Smooth muscle cell (in vitro differentiated cells): Measurements from ENCODE around the gene CYP4F22. TPM values are rescaled to one million over a fixed set of nuclear protein-coding genes. Genes with fewer than 3 reads are reported as not detected.

Experiments
- DNase-seq: peaks from one replicate; lab custom pipeline; 2025; ENCODE audit not compliant: unreplicated experiment; lab: John Stamatoyannopoulos, UW
- H2AFZ ChIP-seq: fragments of 200-600 bp; sonication (generic); 2 replicates; pipeline ENCODE4 v1.6.0; 2016; ENCODE audit warnings: antibody characterized with exemption, low read depth, mild to moderate bottlenecking
- H3F3A ChIP-seq: fragments of 200-600 bp; sonication (generic); 2 replicates; pipeline ENCODE4 v1.6.0; 2017; ENCODE audit warnings: antibody characterized with exemption, low read depth
- H3K27ac ChIP-seq: fragments of 200-600 bp; sonication (generic); 2 replicates; pipeline ENCODE4 v1.5.1; 2016; ENCODE audit warnings: low read depth, mild to moderate bottlenecking
- H3K27me3 ChIP-seq: fragments of 200-600 bp; sonication (generic); 2 replicates; pipeline ENCODE4 v1.6.1; 2016; ENCODE audit warnings: low read depth, mild to moderate bottlenecking
- H3K36me3 ChIP-seq: fragments of 200-600 bp; sonication (generic); 2 replicates; pipeline ENCODE4 v1.5.1; 2016; ENCODE audit warnings: low read depth
- H3K4me1 ChIP-seq: fragments of 200-600 bp; sonication (generic); 2 replicates; pipeline ENCODE4 v1.5.1; 2016; ENCODE audit warnings: low read depth
- H3K4me2 ChIP-seq: fragments of 200-600 bp; sonication (generic); 2 replicates; pipeline ENCODE4 v1.6.0; 2016; ENCODE audit warnings: mild to moderate bottlenecking
- H3K4me3 ChIP-seq: fragments of 200-600 bp; sonication (generic); 2 replicates; pipeline ENCODE4 v1.5.1; 2016; ENCODE audit warnings: mild to moderate bottlenecking
- H3K79me2 ChIP-seq: fragments of 200-600 bp; sonication (generic); 2 replicates; pipeline ENCODE4 v1.6.0; 2016; ENCODE audit warnings: low read depth, mild to moderate bottlenecking
- H3K9ac ChIP-seq: fragments of 200-600 bp; sonication (generic); 2 replicates; pipeline ENCODE4 v1.6.0; 2016; ENCODE audit warnings: low read depth
- H3K9me3 ChIP-seq: fragments of 200-600 bp; sonication (generic); replicated peaks from 2 replicates; pipeline ENCODE4 v1.5.1; 2016; ENCODE audit warnings: low read depth
- H4K20me1 ChIP-seq: fragments of 200-600 bp; sonication (generic); 2 replicates; pipeline ENCODE4 v1.6.0; 2016; ENCODE audit warnings: low read depth
- WGBS: methylation state at CpG from one replicate; pipeline ENCODE4 v1.1.7; 2016; ENCODE audit warnings: low lambda C conversion rate; 5-methylcytosine and 5-hydroxymethylcytosine counted together
- polyA plus RNA-seq: library from polyadenylated mRNA; unstranded; fragments of >200 nt; fragmentation: Nextera tagmentation; extraction: Ambion mirVana; gene quantifications from 2 replicates; pipeline ENCODE4 v1.2.1, GENCODE V29; 2016
- total RNA-seq: library from RNA; depleted of rRNA; stranded (reverse); fragments of >200 nt; gene quantifications from 2 replicates; pipeline ENCODE4 v1.2.3, GENCODE V29; 2014
- TF ChIP-seq, protein P1 (sequence below): fragments of 200-600 bp; sonication (generic); IDR thresholded peaks from 2 replicates; pipeline ENCODE4 v1.5.1; 2017; ENCODE audit warnings: borderline replicate concordance, mild to moderate bottlenecking, antibody characterized with exemption; ENCODE audit not compliant: insufficient read depth, poor library complexity, severe bottlenecking

CYP4F22 gene
- total and polyA plus RNA-seq, 2 experiments from 2014 or later = not detected

DNA sequence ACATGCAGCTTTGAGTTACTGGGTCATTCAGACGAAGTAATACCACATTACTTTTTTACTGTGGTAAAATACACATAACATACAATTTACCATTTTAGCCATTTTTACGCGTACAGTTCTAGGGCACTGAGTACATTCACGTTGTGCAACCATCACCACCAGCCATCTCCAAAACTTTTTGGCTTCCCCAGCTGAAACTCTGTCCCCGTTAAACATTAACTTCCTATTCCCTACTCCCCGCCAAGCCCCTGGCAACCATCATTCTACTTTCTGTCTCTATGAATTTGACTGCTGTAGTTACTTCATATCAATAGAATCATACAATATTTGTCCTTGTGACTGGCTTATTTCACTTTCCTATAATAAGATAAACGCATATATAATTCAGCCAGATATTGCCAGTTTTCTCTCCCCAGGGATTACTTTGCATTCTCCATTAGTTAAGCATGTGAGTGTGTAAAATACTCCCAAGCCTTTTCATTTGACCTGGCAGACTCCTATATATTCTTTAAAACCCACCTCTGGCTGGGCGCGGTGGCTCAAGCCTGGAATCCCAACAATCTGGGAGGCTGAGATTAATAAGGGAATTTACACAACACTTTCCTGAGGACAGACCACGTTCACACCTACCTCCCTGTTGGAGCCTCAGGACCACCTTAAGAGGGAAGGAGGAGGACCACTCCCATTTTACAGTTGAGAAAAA, 10.0 kb upstream of the CYP4F22 start:
- Histone ChIP-seq H3K4me3 (no peak overlapping the region), H3F3A (no peaks in the 10 kb centered on the region), H3K27me3 (no peaks in the 10 kb centered on the region), H3K27ac (no peak overlapping the region), H3K9me3 (no peaks in the 10 kb centered on the region), H2AFZ (no peak overlapping the region), H3K4me1 (no peaks in the 10 kb centered on the region), H3K79me2 (no peaks in the 10 kb centered on the region), H4K20me1 (no peaks in the 10 kb centered on the region), H3K4me2 (no peak overlapping the region), H3K9ac (no peak overlapping the region), H3K36me3 (no peaks in the 10 kb centered on the region)
- no peak for DNase-seq
- TF ChIP-seq, protein P1, sequence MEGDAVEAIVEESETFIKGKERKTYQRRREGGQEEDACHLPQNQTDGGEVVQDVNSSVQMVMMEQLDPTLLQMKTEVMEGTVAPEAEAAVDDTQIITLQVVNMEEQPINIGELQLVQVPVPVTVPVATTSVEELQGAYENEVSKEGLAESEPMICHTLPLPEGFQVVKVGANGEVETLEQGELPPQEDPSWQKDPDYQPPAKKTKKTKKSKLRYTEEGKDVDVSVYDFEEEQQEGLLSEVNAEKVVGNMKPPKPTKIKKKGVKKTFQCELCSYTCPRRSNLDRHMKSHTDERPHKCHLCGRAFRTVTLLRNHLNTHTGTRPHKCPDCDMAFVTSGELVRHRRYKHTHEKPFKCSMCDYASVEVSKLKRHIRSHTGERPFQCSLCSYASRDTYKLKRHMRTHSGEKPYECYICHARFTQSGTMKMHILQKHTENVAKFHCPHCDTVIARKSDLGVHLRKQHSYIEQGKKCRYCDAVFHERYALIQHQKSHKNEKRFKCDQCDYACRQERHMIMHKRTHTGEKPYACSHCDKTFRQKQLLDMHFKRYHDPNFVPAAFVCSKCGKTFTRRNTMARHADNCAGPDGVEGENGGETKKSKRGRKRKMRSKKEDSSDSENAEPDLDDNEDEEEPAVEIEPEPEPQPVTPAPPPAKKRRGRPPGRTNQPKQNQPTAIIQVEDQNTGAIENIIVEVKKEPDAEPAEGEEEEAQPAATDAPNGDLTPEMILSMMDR = no peak
- WGBS = 75% methylated on average over 10 of the region's 10 CpGs

- H2AFZ ChIP-seq = no peak overlapping the region
- no peaks in the 10 kb centered on the region for H3K79me2 ChIP-seq
- WGBS = 74% methylated on average over 6 of the region's 6 CpGs
- TF ChIP-seq, protein P1 = no peak
- no peak overlapping the region for H3K9ac ChIP-seq
- no peak overlapping the region for H3K4me2 ChIP-seq
- no peak for DNase-seq
- H3K36me3 ChIP-seq = no peaks in the 10 kb centered on the region
- H3K4me3 ChIP-seq = no peak overlapping the region
- H3K4me1 ChIP-seq = no peaks in the 10 kb centered on the region
- H3K9me3 ChIP-seq = no peaks in the 10 kb centered on the region
- H3K27ac ChIP-seq = no peak overlapping the region
- H3K27me3 ChIP-seq = no peaks in the 10 kb centered on the region
- H4K20me1 ChIP-seq = no peaks in the 10 kb centered on the region
- H3F3A ChIP-seq = no peaks in the 10 kb centered on the region
These were observed 9.4 kb upstream of the CYP4F22 start for GRCh38 chr19:15498910-15499309.

GRCh38 chr19:15501596-15501995, 6.7 kb upstream of the CYP4F22 start:
- H3K27ac ChIP-seq = no peak overlapping the region
- H3K4me2 ChIP-seq = no peak overlapping the region
- no peak overlapping the region for H3K9ac ChIP-seq
- H4K20me1 ChIP-seq = no peaks in the 10 kb centered on the region
- H3F3A ChIP-seq = no peaks in the 10 kb centered on the region
- no peaks in the 10 kb centered on the region for H3K79me2 ChIP-seq
- H3K27me3 ChIP-seq = no peaks in the 10 kb centered on the region
- 88% methylated on average over 1 of the region's 1 CpG for WGBS
- no peaks in the 10 kb centered on the region for H3K9me3 ChIP-seq
- H3K4me3 ChIP-seq = no peak overlapping the region
- TF ChIP-seq, protein P1 = no peak
- no peaks in the 10 kb centered on the region for H3K36me3 ChIP-seq
- no peak overlapping the region for H2AFZ ChIP-seq
- no peak for DNase-seq
- no peaks in the 10 kb centered on the region for H3K4me1 ChIP-seq

DNA sequence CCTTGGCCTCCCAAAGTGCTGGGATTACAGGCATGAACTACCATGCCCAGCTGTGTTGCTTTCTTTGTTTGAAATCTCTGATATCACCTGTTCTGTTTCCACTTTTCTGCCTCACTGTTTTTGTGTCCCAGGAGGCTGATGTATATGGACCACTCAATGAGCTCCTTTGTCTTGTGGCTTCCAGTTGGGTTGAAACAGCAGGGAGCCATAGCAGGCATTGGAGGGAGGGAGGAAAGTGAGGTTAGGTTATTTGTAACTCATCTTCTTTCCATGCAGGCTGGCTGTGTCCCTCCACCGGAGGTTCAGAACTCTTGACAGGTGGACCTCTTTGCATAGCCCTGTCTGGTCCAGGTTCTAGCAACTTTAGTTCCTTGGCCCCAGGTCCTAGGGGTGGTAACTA, 6.1 kb upstream of the CYP4F22 start:
- H3K4me2 ChIP-seq = no peak overlapping the region
- no peaks in the 10 kb centered on the region for H3K36me3 ChIP-seq
- no peak overlapping the region for H3K27ac ChIP-seq
- H3F3A ChIP-seq = no peaks in the 10 kb centered on the region
- WGBS = 100% methylated on average over 1 of the region's 1 CpG
- no peak overlapping the region for H3K4me3 ChIP-seq
- H2AFZ ChIP-seq = no peak overlapping the region
- H3K4me1 ChIP-seq = no peaks in the 10 kb centered on the region
- DNase-seq = no peak
- no peaks in the 10 kb centered on the region for H3K27me3 ChIP-seq
- no peaks in the 10 kb centered on the region for H3K79me2 ChIP-seq
- no peaks in the 10 kb centered on the region for H3K9me3 ChIP-seq
- no peaks in the 10 kb centered on the region for H4K20me1 ChIP-seq
- TF ChIP-seq, protein P1 = no peak
- H3K9ac ChIP-seq = no peak overlapping the region
